PC-9 (cell line): ENCODE measurements around the gene PTPRR.

Experiments
- CTCF ChIP-seq: fragments of 200-600 bp; sonication (generic); conservative IDR thresholded peaks from 2 replicates; pipeline ENCODE4 v1.6.1; 2017; ENCODE audit warnings: mixed run types, antibody characterized with exemption, mild to moderate bottlenecking, moderate library complexity
- EZH2 ChIP-seq: fragments of 200-600 bp; sonication (generic); IDR thresholded peaks from 2 replicates; pipeline ENCODE4 v1.8.0; 2017; ENCODE audit warnings: antibody characterized with exemption, low read depth

GRCh38 chr12:70772836-70773235 lies 147.7 kb downstream of the PTPRR start:
- TF ChIP-seq CTCF (no peak), EZH2 (no peak)
